ENCODE measurements around the gene DNM1L.

DNA sequence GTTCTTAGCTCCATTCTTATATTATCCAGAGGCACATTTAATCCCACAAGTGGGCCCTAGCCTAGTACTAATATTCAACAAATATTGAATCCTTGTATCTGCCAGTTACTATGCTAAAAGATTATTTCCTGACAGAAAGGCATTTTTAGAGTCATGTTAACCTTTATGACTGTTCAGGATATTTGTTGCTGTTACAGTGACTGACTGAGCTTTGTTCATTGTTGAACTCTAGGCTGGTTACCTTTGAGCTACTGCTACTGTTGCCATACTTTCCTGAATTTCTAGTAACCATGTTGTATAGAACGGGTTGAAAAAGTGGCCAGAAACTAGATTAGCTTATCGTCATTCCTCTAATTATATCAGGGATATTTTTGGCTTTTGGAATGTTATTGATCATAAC lies 29.8 kb downstream of the DNM1L start:
- TF ChIP-seq, protein P1, sequence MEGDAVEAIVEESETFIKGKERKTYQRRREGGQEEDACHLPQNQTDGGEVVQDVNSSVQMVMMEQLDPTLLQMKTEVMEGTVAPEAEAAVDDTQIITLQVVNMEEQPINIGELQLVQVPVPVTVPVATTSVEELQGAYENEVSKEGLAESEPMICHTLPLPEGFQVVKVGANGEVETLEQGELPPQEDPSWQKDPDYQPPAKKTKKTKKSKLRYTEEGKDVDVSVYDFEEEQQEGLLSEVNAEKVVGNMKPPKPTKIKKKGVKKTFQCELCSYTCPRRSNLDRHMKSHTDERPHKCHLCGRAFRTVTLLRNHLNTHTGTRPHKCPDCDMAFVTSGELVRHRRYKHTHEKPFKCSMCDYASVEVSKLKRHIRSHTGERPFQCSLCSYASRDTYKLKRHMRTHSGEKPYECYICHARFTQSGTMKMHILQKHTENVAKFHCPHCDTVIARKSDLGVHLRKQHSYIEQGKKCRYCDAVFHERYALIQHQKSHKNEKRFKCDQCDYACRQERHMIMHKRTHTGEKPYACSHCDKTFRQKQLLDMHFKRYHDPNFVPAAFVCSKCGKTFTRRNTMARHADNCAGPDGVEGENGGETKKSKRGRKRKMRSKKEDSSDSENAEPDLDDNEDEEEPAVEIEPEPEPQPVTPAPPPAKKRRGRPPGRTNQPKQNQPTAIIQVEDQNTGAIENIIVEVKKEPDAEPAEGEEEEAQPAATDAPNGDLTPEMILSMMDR (IDR thresholded peaks at IDR 0.05; ENCODE audit: insufficient read depth, low read depth, low read length) = no peak
- no peak for TF ChIP-seq EZH2 (IDR thresholded peaks at IDR 0.05; ENCODE audit: insufficient read depth, low read length)

All from astrocyte (in vitro differentiated cells and primary cell).